Raji (cell line): ENCODE results near the gene PCOLCE2.

Experiments
- POLR2A ChIP-seq: IDR thresholded peaks from 2 replicates; pipeline ENCODE4 v1.6.1; 2011; ENCODE audit warnings: low read depth, low read length, control low read depth; ENCODE audit not compliant: insufficient read depth

The PCOLCE2 gene

DNA sequence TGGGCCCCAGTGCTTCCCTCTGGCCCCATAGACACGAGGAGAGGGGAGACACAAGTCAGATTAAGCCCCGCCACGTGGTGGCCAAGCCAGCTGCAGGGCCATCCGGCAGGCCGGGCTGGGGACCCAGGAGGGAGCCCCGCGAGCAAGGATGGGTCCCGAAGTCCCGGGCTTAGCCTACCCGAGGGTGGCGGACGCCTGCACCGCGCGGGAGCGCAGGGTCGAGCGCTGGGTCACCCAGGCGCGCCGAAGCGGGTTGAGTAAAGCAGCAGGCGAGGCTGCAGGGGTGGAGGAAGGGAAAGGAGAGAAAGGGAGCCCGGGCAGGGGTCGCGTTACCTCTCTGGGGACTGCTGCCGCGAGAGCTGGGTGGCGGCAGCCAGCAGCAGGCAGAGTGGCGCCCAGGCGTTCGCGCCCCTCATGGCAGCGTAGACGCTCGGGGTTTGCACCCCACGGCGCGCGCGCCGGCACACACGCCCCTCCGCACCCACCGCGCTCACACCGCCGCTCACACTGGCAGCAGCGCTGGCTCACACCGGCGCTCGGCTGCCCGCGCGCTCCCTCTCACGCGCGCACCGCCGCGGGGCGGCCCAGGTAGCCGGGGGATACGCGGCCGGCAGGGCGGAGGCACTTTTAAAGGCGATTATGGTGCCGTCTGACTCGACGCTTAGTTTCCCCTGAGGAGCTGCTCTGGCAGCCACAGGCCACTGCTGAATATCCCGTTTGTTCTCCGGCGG, at the start of gene PCOLCE2:
Gene PCOLCE2, minus strand, starts transcription at position 603 of the 731 bp plus-strand sequence. Its CDS starts 187 bp downstream, at position 416.
- TF ChIP-seq POLR2A, result no peak

DNA sequence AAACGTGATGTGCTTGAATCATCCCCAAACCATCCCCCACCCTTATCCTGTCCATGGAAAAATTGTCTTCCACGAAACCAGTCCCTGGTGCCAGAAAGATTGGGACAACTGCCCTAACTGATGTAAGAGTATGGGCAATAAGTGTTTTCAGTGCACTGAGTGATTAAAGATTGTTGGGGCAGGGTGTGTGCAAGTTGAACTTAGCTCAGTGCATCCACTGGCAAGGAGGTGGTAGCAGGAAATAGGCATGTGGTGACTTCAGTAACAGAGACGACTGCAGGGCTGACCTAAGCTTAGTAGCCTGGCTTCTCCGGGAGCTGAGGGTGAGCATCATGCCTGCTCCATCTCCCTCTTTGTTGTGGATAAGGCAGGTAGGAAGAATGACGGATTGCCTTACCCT, 47.1 kb upstream of the PCOLCE2 start:
- no peak for TF ChIP-seq POLR2A

GRCh38 chr3:142934887-142935269, 46.0 kb upstream of the PCOLCE2 start:
- TF ChIP-seq POLR2A, result no peak

- no peak for TF ChIP-seq POLR2A
These were observed 45.4 kb upstream of the PCOLCE2 start for GRCh38 chr3:142934128-142934886.

DNA sequence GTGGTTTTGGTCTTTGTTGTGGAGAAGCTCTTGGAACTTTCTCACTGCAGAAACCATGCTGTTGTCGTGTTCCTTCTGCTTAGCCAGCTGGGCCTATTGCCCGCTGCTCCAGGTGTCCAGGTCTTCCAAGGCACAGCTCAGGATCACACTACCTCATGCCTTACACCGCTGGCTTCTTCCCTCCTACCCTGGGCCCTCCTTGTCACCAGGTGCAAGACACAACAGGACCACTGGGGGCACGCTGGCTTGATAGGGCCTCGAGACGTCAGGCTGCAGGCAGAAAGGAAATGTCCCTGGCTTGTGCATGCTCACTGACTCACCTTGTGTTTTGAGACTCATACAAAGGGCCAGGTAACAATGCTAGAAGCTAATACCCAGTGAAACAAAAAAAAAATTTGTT, 42.3 kb upstream of the PCOLCE2 start:
- TF ChIP-seq POLR2A, result no peak

DNA sequence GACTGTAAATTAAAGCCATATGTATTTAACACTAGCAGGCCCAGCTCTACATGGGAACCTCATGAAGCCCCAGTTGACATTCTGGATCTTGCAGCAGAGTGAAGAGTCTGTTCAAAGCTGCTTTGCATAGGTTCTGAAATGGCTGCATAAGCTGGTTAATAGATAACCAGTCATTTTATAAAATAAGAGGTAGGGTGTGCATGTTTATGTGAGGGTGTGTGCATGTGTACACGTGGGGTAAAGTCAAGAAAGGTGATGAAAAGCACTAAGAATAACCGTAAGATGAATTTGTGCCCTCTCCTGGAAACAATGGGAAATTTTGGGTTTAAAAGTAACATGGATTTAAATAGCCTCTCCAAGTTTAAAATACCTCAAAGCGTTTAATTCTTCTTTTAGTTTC, 41.6 kb upstream of the PCOLCE2 start:
- TF ChIP-seq POLR2A, result no peak

DNA sequence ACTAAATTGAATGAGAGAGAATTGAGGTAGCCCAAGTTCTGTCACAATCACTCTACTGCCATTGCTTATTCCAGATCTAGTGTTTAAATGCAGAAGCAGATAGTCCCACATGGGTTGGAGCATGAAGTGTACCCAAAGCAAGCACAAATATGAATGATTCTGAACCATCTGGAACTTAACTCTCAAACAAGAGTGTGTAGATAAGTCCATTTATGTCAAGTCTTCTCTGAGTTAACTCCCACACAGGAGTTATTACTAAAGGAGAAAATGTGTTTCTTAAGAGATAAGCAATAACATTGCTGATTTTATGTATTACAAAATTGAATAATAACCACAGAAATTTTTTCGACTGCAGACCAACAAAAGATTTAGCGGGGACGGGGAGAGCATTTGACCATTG, 41.0 kb upstream of the PCOLCE2 start:
- TF ChIP-seq POLR2A, result no peak

DNA sequence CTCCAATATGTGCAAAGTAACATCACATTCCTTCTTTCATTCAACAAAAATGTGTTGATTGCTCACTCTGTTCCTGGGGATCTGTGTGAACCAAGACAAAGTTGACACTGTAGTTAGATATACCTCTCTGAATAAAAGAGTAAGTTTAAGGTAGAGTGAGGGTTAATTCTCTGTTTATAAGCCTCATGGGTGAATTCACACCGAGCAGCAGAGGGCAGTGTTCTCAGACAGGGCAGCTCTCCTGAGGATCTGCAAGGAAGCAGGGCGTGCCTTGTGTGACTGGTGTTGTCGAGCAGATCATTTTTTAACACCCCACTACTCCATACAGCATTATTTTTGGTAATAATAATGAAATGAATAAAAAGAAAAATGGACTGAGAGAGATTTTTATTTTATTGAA, 40.2 kb upstream of the PCOLCE2 start:
- TF ChIP-seq POLR2A, result no peak

- no peak for TF ChIP-seq POLR2A
These were observed 37.6 kb upstream of the PCOLCE2 start for GRCh38 chr3:142926368-142926944.

DNA sequence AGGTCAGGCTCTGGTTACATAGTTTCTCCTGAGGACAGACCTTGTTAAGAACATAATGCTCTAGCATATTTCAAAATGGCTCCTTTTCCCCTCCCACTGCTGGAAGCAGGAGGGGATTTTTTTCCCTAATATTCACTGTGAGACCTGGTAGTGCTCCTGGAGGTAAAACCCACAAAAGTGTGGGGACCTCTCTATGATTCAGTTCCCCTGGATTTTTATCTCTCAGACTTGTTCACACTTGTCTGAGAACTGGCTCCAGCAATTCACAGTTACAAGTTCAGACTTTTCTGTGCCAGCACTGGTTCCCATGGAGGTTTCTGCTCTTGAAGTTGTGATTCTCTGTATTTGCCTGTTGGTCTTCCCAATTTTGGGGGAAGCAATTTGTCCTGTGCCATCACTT, 36.3 kb upstream of the PCOLCE2 start:
- no peak for TF ChIP-seq POLR2A

DNA sequence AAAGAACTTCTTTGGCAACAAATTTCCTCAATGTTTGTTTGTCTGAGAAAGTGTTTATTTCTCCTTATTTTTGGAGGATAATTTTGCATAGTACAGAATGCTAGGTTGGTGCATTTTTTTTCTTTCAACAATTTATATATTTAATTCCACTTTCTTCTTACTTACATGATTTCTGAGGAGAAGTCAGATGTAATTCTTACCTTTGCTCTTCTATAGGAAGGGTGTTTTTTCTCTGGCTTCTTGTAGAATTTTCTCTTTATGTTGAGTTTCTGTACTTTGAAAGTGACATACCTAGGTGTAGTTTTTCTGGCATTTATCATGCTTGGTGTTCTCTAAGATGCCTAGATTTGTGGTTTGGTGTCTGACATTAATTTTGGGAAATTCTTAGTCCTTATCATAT, 34.8 kb upstream of the PCOLCE2 start:
- TF ChIP-seq POLR2A, result no peak

DNA sequence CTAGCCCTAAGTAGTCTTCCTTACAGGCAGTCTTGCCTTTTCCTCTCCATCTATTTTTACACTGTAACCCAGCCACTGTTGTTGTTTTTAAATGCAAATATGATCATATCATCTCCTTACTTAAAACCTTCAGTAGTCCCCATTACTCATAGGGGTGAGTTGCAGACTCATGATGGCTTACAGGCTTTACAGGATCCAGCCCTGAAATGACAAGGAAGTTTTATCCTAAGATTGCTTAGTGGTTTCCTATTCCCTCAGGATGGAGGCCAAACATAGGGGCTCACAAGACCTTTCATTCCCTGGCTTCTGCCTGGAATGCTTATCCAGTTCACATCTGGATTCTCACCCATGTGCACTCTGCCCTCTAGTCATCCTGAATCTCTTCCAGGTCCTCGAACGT, 27.7 kb upstream of the PCOLCE2 start:
- TF ChIP-seq POLR2A, result no peak

DNA sequence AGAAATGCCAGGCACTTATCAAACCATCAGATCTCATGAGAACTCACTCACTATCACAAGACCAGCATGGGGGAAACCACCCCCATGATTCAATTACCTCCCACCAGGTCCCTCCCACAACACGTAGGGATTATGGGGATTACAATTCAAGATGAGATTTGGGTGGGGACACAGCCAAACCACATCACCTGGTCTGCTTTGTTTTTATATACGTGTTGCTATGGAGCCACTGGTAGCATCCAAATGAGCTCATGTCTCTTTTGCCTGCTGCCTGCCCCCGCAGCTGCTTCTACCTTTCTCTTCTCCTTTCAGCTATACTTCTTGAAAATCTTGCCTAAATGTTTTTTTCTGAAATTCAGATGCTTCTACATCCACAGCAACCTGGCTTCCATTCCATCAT, 26.8 kb upstream of the PCOLCE2 start:
- no peak for TF ChIP-seq POLR2A

DNA sequence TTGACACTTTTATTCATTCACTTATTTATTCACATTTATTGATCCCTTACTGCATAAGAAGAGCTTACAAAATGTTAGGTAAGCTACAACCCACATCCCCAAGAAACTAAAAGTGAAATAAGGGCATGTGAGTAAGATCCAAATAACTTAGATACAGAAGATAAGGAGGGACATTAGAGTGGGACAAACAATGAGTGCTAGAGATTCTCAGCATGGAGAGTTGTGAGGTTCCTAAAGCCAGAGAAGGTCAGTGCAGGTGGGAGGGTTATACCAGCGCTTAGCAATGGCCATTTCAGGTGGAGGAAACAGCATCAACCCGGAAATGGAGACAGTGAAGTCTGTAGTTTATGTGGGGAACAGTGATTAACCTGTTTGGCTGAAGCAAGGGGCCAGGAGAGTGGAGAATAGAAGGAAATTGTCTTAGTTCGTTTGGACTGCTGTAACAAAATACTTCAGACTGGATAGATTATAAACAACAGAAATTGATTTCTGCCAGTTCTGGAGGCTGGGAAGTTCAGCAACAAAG, 25.5 kb upstream of the PCOLCE2 start:
- no peak for TF ChIP-seq POLR2A

DNA sequence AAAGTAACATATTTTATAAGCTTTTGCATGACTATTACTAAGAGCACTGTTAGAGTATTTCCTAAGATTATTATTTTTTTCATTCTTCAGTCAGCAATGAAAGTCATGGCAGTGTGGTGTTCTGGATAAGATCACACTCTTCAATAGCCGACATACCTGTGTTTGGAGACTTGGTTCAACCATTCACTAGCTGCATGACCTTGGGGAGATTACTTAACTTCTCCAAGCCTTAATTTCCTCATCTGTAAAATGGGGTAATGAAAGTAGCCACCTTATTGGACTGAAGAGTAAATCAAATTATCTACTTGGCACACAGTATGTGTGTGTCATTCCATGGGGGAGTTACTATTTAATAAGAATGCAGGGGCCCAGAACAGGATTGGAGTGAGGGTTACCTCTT, 24.5 kb upstream of the PCOLCE2 start:
- TF ChIP-seq POLR2A, result no peak

DNA sequence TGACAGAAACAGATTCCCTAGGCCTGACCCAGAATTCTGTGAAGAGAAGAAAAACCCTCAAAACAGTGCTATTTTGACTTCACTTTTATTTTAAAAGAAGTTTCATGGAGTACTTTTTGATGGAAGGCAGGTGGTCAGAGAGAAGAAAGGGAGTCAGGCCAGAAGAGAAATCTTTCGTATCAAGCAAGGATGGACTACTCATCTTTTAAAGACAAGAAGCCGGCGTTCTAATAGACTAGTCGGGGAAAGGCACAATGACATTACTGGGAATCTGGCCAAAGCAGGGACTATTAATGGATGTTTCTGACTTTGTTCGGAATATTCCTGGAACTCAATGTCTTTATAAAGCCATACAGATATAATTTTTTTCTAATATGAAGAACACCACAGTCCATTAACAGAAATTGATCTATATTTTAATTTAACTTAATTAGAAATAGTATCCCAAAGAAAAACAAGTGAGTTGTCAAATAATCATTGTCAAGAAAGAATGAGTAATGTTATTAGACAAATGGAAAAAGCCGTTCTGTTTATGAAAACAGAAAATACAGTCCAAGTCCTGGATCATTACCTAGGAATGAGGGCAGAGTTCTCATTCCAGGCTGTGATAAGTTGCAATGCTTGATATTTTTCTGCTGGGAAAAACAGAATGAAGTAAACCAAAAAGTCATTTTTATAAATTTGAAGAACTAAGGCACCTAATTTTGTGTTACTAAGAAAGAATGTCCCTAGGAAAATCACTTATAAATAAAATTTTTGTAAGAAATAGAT, 23.7 kb upstream of the PCOLCE2 start:
- TF ChIP-seq POLR2A, result no peak

DNA sequence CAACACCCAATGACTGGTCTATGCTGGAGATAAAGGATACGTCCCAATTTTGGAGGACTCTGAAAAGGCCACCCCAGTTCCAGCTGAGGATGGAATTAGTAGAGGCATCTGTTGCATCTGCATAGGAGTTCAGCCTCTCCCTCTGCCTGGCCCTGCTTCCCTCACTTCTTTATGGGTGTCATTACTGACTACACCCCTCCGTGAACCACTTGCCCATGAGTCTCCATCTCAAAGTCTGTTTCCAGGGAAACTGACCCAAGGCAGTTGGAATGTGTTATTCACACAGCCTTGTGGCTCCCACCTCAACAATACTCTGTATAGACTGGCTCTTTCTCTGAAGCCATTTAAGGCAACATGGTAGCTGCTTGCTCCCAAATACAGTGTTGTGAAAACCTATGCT, 21.4 kb upstream of the PCOLCE2 start:
- no peak for TF ChIP-seq POLR2A
